Measurements from ENCODE around the gene TPRG1L. TPM values are rescaled to one million over a fixed set of nuclear protein-coding genes. Genes with fewer than 3 reads are reported as not detected.

The TPRG1L gene
- total RNA-seq, 1 experiment from 2014 or later = 24.0 TPM

DNA sequence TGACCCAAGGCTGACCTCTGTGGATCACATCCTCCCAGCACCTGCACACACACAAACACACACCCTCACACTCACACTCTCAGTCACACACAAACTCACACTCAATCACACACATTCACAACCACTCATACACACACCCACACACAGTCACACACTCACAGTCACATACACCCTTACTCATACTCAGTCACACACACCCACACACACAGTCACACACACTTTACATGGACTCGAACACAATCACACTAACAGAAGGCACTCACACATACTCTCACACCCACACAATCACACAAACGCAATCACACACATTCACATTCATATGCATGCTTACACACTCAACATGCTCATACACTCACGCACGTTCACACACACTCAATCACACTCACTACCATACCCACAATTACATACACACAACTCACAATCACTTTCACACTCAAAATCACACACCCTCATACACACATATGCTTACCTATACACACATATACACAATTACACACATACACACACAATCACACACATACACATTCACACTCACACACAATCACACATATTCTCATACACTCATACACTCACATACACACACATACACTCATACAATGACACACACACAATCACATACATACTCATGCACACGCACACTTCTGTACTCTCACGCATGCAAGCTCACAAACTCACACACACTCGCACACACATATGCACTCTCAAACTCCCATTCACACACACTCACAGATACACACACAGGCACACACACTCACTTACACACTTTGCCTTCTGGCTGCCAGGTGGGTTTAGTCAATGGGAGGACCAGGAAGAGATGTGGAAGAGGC is 19.6 kb upstream of the TPRG1L start:
- H2BK15ac ChIP-seq (ENCODE audit: low read depth, low read length) = no peak overlapping the region
- H3K4me2 ChIP-seq (ENCODE audit: insufficient read depth, insufficient read length, low read length) = no peak overlapping the region
- no peak overlapping the region for H3K4me3 Mint-ChIP-seq
- no peak overlapping the region for H4K8ac ChIP-seq (replicated peaks; ENCODE audit: insufficient read length, low read depth, low read length)
- no peaks in the 10 kb centered on the region for H3K9me3 Mint-ChIP-seq
- no peak overlapping the region for H3K23ac ChIP-seq (ENCODE audit: insufficient read length, low read depth, low read length)
- no peaks in the 10 kb centered on the region for H3K27me3 Mint-ChIP-seq (ENCODE audit: low read depth)
- H2BK120ac ChIP-seq (ENCODE audit: low read depth, low read length, poor library complexity, severe bottlenecking) = no peak overlapping the region
- H3T11ph ChIP-seq (ENCODE audit: low read length) = no peak overlapping the region
- no peak overlapping the region for H3K18ac ChIP-seq (ENCODE audit: insufficient read length, low read depth, low read length)
- H3K27ac Mint-ChIP-seq = no peak overlapping the region
- H2BK12ac ChIP-seq (ENCODE audit: insufficient read length, low read depth, low read length) = no peak overlapping the region
- no peaks in the 10 kb centered on the region for H3K23me2 ChIP-seq (ENCODE audit: insufficient read length, low read depth, low read length, poor library complexity, severe bottlenecking)
- no peak overlapping the region for H3K9ac ChIP-seq (ENCODE audit: extremely low read depth, insufficient read length, low read length)
- no peak overlapping the region for H2BK5ac ChIP-seq (ENCODE audit: insufficient read length, low read length)
- H4K20me1 ChIP-seq (ENCODE audit: control insufficient read depth, insufficient read depth, insufficient read length) = no peaks in the 10 kb centered on the region
- H3K9me3 ChIP-seq (ENCODE audit: control insufficient read depth, low read depth, low read length) = no peaks in the 10 kb centered on the region
- DNase-seq = no peak
- no peak overlapping the region for H3K14ac ChIP-seq (ENCODE audit: insufficient read depth, low read length)
- no peak overlapping the region for H2AK5ac ChIP-seq (ENCODE audit: insufficient read length, low read length)
- TF ChIP-seq, protein P1, sequence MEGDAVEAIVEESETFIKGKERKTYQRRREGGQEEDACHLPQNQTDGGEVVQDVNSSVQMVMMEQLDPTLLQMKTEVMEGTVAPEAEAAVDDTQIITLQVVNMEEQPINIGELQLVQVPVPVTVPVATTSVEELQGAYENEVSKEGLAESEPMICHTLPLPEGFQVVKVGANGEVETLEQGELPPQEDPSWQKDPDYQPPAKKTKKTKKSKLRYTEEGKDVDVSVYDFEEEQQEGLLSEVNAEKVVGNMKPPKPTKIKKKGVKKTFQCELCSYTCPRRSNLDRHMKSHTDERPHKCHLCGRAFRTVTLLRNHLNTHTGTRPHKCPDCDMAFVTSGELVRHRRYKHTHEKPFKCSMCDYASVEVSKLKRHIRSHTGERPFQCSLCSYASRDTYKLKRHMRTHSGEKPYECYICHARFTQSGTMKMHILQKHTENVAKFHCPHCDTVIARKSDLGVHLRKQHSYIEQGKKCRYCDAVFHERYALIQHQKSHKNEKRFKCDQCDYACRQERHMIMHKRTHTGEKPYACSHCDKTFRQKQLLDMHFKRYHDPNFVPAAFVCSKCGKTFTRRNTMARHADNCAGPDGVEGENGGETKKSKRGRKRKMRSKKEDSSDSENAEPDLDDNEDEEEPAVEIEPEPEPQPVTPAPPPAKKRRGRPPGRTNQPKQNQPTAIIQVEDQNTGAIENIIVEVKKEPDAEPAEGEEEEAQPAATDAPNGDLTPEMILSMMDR (conservative IDR thresholded peaks at IDR 0.05) = no peak
- peaks cover 3 to 4% of the 10 kb centered on the region in 2 experiments for H3K4me1 Mint-ChIP-seq
- H4K91ac ChIP-seq (ENCODE audit: insufficient read length, low read depth, low read length) = no peak overlapping the region
- H3K79me1 ChIP-seq (ENCODE audit: insufficient read depth, low read depth, low read length, poor library complexity, severe bottlenecking) = no peaks in the 10 kb centered on the region
- no peak overlapping the region for H2BK20ac ChIP-seq (ENCODE audit: low read depth, low read length, poor library complexity, severe bottlenecking)
- no peaks in the 10 kb centered on the region for H3K79me2 ChIP-seq (ENCODE audit: insufficient read depth, low read length)
- H3K4ac ChIP-seq (ENCODE audit: low read depth, low read length) = no peak overlapping the region
- H4K5ac ChIP-seq (ENCODE audit: insufficient read length, low read depth, low read length) = no peak overlapping the region
- WGBS (ENCODE audit: extremely low coverage, insufficient read length, low lambda C conversion rate) = 100% methylated on average over 3 of the region's 7 CpGs
- no peaks in the 10 kb centered on the region for H3K27me3 ChIP-seq (ENCODE audit: insufficient read depth, low read length)
- H3K56ac ChIP-seq (ENCODE audit: insufficient read length, low read depth, low read length) = no peak overlapping the region
- no peak overlapping the region for H2AFZ ChIP-seq (ENCODE audit: low read length)
- H3K27ac ChIP-seq (ENCODE audit: insufficient read length, low read depth, low read length) = no peak overlapping the region
- no peaks in the 10 kb centered on the region for H3K4me1 ChIP-seq (ENCODE audit: insufficient read depth, low read length)
- H3K36me3 Mint-ChIP-seq (ENCODE audit: insufficient read depth in 1 of 3, low read depth in 3 of 3) = no peaks in the 10 kb centered on the region; a peak in 2 of 7 replicates

All from H9 (cell line).